Liver (tissue), 9 donors: ENCODE data around the gene VAX1. TPM values are rescaled to one million over a fixed set of nuclear protein-coding genes. Genes with fewer than 3 reads are reported as not detected.

ENCODE experiments used
- DNase-seq: peaks from one replicate; pipeline ENCODE4 v3.0.0-alpha.2; 2017; ENCODE audit warnings: low spot score
- H3K27ac ChIP-seq, 2 donors: one replicate each; pipeline ENCODE4 v1.7.0; 2013; ENCODE audit warnings: inconsistent platforms in 2 of 2, low read length in 2 of 2, control low read depth in 1 of 2, low read depth in 1 of 2, mild to moderate bottlenecking in 1 of 2
- H3K27me3 ChIP-seq, 4 donors: one replicate each; pipeline versions ENCODE4 v1.6.1 to v1.7.0; 2013; ENCODE audit warnings: low read length in 3 of 4, inconsistent platforms in 1 of 4, mild to moderate bottlenecking in 1 of 4, moderate library complexity in 1 of 4; ENCODE audit not compliant: control insufficient read depth in 4 of 4, insufficient read depth in 4 of 4
- H3K36me3 ChIP-seq, 4 donors: one replicate each; pipeline versions ENCODE4 v1.6.1 to v1.7.0; 2013; ENCODE audit warnings: low read length in 3 of 4, mild to moderate bottlenecking in 3 of 4, low read depth in 1 of 4, moderate library complexity in 1 of 4; ENCODE audit not compliant: control insufficient read depth in 4 of 4, insufficient read depth in 3 of 4
- H3K4me1 ChIP-seq, 4 donors: one replicate each; pipeline versions ENCODE4 v1.6.1 to v1.7.0; 2013; ENCODE audit warnings: low read length in 3 of 4, mild to moderate bottlenecking in 3 of 4, moderate library complexity in 1 of 4; ENCODE audit not compliant: control insufficient read depth in 4 of 4, insufficient read depth in 4 of 4
- H3K4me3 ChIP-seq, 3 donors: one replicate each; pipeline versions ENCODE4 v1.6.1 to v1.7.0; 2013; ENCODE audit warnings: low read length in 3 of 3, control low read depth in 1 of 3, low read depth in 1 of 3, mild to moderate bottlenecking in 1 of 3
- H3K9ac ChIP-seq, 2 donors: one replicate each; pipeline ENCODE4 v1.7.0; 2013; ENCODE audit warnings: low read length in 2 of 2, mild to moderate bottlenecking in 2 of 2, moderate library complexity in 2 of 2, control low read depth in 1 of 2, low read depth in 1 of 2
- H3K9me3 ChIP-seq, 4 donors: one replicate each; pipeline versions ENCODE4 v1.6.1 to v1.7.0; 2013; ENCODE audit warnings: low read length in 3 of 4; ENCODE audit not compliant: control insufficient read depth in 4 of 4
- EGR1 ChIP-seq, 2 donors: IDR thresholded peaks; 2 replicates each; pipeline ENCODE4 v1.6.1; 2016 to 2018; ENCODE audit warnings: antibody characterized with exemption in 2 of 2, low read depth in 2 of 2
- FOXA1 ChIP-seq: IDR thresholded peaks from 2 replicates; pipeline ENCODE4 v1.6.1; 2016; ENCODE audit warnings: antibody characterized with exemption
- GABPA ChIP-seq, 2 donors: IDR thresholded peaks in 1 of 2; conservative IDR thresholded peaks in 1 of 2; 2 replicates each; pipeline ENCODE4 v1.6.1; 2016; ENCODE audit warnings: antibody characterized with exemption in 2 of 2, mild to moderate bottlenecking in 1 of 2, moderate library complexity in 1 of 2
- HNF4A ChIP-seq, 2 donors: conservative IDR thresholded peaks; 2 replicates each; pipeline ENCODE4 v1.6.1; 2016; ENCODE audit warnings: antibody characterized with exemption in 2 of 2, mild to moderate bottlenecking in 2 of 2
- HNF4G ChIP-seq: IDR thresholded peaks from 2 replicates; pipeline ENCODE4 v1.6.1; 2016; ENCODE audit warnings: antibody characterized with exemption
- NR2F2 ChIP-seq: IDR thresholded peaks from 2 replicates; pipeline ENCODE4 v1.6.1; 2016; ENCODE audit warnings: antibody characterized with exemption
- RAD21 ChIP-seq, 2 donors: IDR thresholded peaks; 2 replicates each; pipeline ENCODE4 v1.6.1; 2016; ENCODE audit warnings: antibody characterized with exemption in 2 of 2, mild to moderate bottlenecking in 2 of 2
- SP1 ChIP-seq: IDR thresholded peaks from 2 replicates; pipeline ENCODE4 v1.6.1; 2018; ENCODE audit warnings: antibody characterized with exemption, mild to moderate bottlenecking
- WGBS: extraction: QIAGEN DNeasy Blood & Tissue Kit; methylation state at CpG from one replicate; pipeline ENCODE4 v1.1.7; 2013; 5-methylcytosine and 5-hydroxymethylcytosine counted together
- polyA plus RNA-seq, 2 donors: library from polyadenylated mRNA; stranded (reverse) in 1 of 2; unstranded in 1 of 2; fragments of 200-250 nt in 1 of 2; fragments of >200 nt in 1 of 2; fragmentation: Nextera tagmentation in 1 of 2; extraction: Ambion mirVana in 1 of 2; gene quantifications; one replicate each; pipeline versions ENCODE4 v1.2.1 to v1.2.3, GENCODE V29; 2013 to 2015
- total RNA-seq, 2 donors: library from RNA; depleted of rRNA; stranded (reverse); fragments of >200 nt; gene quantifications; one replicate each; pipeline ENCODE4 v1.2.3, GENCODE V29; 2014
- TF ChIP-seq, protein P1 (sequence below): IDR thresholded peaks from 2 replicates; pipeline ENCODE4 v1.6.1; 2016; ENCODE audit warnings: antibody characterized with exemption
- TF ChIP-seq, protein P2 (sequence below): fragments of 150-350 bp; IDR thresholded peaks from 2 replicates; pipeline ENCODE4 v1.5.1; 2017; ENCODE audit warnings: improper control_type of control experiment, low read depth, low read length; ENCODE audit not compliant: missing input control
- donor health status: healthy.
- donor health status: healthy.
- donor health status: healthy.
- donor health status: healthy.
- donor health status: healthy.

Gene VAX1
- total and polyA plus RNA-seq, 4 donors, result not detected

DNA sequence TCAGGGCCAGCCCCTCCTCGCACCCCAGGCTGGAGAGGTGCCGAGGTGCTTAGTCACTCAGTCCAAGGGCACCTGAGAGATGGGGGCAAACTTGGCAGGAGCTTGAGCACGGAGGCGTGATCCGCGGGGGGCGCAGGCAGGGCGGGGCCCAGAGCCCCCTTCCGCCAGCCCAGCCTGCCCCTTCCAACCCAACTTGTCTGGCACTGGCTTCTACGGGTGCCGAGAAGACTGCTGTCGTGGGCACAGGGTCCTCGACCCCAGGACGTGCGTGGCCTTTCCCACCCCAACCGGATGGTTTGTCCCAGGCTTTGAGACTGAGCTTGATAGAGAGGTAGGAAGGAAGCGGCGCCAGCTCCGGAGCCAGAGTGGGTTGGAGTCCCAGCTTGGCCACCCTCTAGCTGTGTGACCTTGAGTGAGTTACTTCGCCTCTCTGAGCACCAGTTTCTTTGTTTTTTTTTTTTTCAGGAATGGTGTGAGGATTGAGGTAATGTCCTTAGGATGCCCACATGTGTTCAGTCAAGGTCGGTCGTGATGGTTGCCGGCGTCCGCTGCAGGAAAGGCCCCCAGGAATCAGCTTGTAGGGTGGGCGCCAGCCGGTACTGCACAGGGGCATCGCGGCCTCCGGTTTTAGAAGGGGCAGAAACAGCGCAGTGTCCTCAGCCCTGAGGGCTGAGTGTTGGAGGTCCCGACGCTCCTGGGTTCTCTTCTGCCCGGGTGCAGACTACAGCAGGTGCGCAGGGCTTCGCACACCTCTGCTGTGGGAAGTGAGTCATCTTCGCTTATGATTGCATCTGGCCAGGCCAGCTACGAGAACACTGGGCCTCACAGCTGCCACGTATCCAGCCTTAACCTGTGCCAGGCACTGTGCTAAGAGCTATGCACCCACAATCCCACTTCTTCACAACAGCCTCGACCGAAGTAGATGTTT, 28.6 kb upstream of the VAX1 start:
- no peak overlapping the region for H3K9ac ChIP-seq
- TF ChIP-seq HNF4A (conservative IDR thresholded peaks at IDR 0.05) (no peak), FOXA1 (no peak), SP1 (no peak), EGR1 (IDR thresholded peaks at IDR 0.05; ENCODE audit: low read depth in 2 of 2) (no peak), RAD21 (IDR thresholded peaks at IDR 0.05) (no peak), GABPA (IDR thresholded peaks at IDR 0.05 in 1 of 2, conservative IDR thresholded peaks at IDR 0.05 in 1 of 2) (no peak), HNF4G (no peak)
- TF ChIP-seq, protein P1, sequence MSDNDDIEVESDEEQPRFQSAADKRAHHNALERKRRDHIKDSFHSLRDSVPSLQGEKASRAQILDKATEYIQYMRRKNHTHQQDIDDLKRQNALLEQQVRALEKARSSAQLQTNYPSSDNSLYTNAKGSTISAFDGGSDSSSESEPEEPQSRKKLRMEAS, result no peak
- TF ChIP-seq, protein P2, sequence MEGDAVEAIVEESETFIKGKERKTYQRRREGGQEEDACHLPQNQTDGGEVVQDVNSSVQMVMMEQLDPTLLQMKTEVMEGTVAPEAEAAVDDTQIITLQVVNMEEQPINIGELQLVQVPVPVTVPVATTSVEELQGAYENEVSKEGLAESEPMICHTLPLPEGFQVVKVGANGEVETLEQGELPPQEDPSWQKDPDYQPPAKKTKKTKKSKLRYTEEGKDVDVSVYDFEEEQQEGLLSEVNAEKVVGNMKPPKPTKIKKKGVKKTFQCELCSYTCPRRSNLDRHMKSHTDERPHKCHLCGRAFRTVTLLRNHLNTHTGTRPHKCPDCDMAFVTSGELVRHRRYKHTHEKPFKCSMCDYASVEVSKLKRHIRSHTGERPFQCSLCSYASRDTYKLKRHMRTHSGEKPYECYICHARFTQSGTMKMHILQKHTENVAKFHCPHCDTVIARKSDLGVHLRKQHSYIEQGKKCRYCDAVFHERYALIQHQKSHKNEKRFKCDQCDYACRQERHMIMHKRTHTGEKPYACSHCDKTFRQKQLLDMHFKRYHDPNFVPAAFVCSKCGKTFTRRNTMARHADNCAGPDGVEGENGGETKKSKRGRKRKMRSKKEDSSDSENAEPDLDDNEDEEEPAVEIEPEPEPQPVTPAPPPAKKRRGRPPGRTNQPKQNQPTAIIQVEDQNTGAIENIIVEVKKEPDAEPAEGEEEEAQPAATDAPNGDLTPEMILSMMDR, result no peak
- DNase-seq, result no peak

DNA sequence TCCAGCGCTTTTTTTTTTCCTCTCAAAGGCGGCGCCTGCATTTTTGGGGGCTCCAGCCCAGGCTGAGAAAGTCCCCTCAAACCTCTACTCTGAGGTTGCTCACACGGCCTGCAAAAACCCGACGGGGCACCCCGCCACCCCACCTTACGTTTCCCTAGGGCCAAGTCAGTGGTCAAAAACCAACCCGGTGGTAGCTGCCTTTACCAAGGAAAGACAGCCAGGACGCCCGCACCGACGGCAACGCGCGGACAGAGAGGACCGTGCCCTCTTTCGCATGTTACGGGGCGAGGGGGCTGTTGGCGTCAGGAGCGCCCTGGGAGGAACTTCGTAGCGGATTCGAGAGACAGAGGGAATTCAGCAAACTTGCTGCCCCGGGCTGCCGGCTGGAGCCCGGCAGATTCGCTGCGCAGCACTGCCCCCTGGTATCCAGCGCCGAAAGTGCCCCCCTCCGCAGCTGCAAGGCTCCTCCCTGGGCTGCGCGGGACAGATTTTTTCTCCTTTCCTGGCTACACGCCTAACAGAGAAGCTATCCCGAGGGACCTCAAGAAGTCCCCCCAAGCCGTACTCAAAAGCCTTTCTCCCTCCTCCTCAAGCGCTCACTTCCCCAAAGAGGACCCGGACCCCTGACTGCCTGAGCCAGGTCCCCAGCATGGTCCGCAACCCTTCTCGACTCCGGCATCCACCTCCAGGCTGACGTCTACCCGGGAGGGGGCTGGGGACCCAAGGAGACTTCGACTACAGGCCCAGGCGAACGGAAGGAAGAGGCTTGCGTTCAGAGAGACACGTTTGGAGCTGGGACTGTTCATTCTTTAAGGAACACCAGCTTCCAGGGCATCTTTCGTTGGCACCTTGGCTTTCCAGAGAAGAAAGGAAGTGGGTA, 27.7 kb upstream of the VAX1 start:
- Histone ChIP-seq H3K36me3 (no peaks in the 10 kb centered on the region), H3K4me3 (peak overlapping the region in 1 of 3 donors; percentile 25), H3K27ac (no peak overlapping the region), H3K27me3 (peaks cover 0 to 34% (median 21%) of the 10 kb centered on the region in 4 donors), H3K4me1 (peaks cover 12 to 41% (median 25%) of the 10 kb centered on the region in 4 donors), H3K9me3 (no peaks in the 10 kb centered on the region), H3K9ac (no peak overlapping the region)
- no peak for TF ChIP-seq HNF4A (conservative IDR thresholded peaks at IDR 0.05)
- TF ChIP-seq NR2F2, result no peak
- no peak for TF ChIP-seq EGR1 (IDR thresholded peaks at IDR 0.05; ENCODE audit: low read depth in 2 of 2)
- no peak for TF ChIP-seq FOXA1
- TF ChIP-seq HNF4G, result no peak
- TF ChIP-seq, protein P2, result peak; percentile 55
- peak; percentile 68 to 77 for TF ChIP-seq RAD21 (IDR thresholded peaks at IDR 0.05)
- DNase-seq, result peak; percentile 44
- 4% methylated on average over 51 of the region's 51 CpGs for WGBS

More for the DNA sequence above, 28.6 kb upstream of the VAX1 start:
- WGBS, result 13% methylated on average over 41 of the region's 41 CpGs
- no peaks in the 10 kb centered on the region for H3K36me3 ChIP-seq
- H3K27ac ChIP-seq, result no peak overlapping the region
- H3K9me3 ChIP-seq, result no peaks in the 10 kb centered on the region
- peaks cover 0 to 32% (median 20%) of the 10 kb centered on the region in 4 donors for H3K27me3 ChIP-seq
- peaks cover 12 to 41% (median 25%) of the 10 kb centered on the region in 4 donors for H3K4me1 ChIP-seq
- H3K4me3 ChIP-seq, result no peak overlapping the region
